Stimulated activated CD8-positive, alpha-beta memory T cell treated with anti-CD3 and anti-CD28 coated beads, Interleukin-15, amount 100 ng/mL, for 48 hours (primary cell): ENCODE results near the gene CHI3L2.

Experiments
- DNase-seq, 2 donors: peaks; one replicate each; pipeline ENCODE4 v3.0.0-alpha.2; 2020; ENCODE audit warnings: low read depth in 2 of 2

The CHI3L2 gene

GRCh38 chr1:111219557-111220286 is 7.8 kb upstream of the CHI3L2 start:
- peak; percentile 38 to 62 for DNase-seq

GRCh38 chr1:111220302-111220890 is 7.1 kb upstream of the CHI3L2 start:
- DNase-seq = no peak

GRCh38 chr1:111221276-111221632 is 6.3 kb upstream of the CHI3L2 start:
- DNase-seq = no peak

GRCh38 chr1:111221633-111222291 is 5.8 kb upstream of the CHI3L2 start:
- DNase-seq = peak; percentile 58 to 63

- peak; percentile 56 to 63 for DNase-seq
Measured at GRCh38 chr1:111222308-111223125, 5.0 kb upstream of the CHI3L2 start.

- no peak for DNase-seq
Measured at GRCh38 chr1:111223126-111223685, 4.3 kb upstream of the CHI3L2 start.

GRCh38 chr1:111225091-111225490 is 2.4 kb upstream of the CHI3L2 start:
- no peak for DNase-seq

- DNase-seq = no peak
Measured at GRCh38 chr1:111225717-111226400, 1.7 kb upstream of the CHI3L2 start.

- DNase-seq = no peak
Measured at GRCh38 chr1:111227851-111228747, 586 bp downstream of the CHI3L2 start.

GRCh38 chr1:111228748-111229126 is 1.2 kb downstream of the CHI3L2 start:
- DNase-seq = no peak

GRCh38 chr1:111232134-111232533 is 4.6 kb downstream of the CHI3L2 start:
- DNase-seq = no peak

- no peak for DNase-seq
Measured at GRCh38 chr1:111234258-111234657, 6.7 kb downstream of the CHI3L2 start.

GRCh38 chr1:111234866-111235265 is 7.4 kb downstream of the CHI3L2 start:
- no peak for DNase-seq

- DNase-seq = no peak
Measured at GRCh38 chr1:111236379-111236778, 8.9 kb downstream of the CHI3L2 start.

- DNase-seq = no peak
Measured at GRCh38 chr1:111236806-111237205, 9.3 kb downstream of the CHI3L2 start.

GRCh38 chr1:111238056-111238795 is 10.7 kb downstream of the CHI3L2 start:
- DNase-seq = no peak

- DNase-seq = no peak
Measured at GRCh38 chr1:111241797-111242196, 14.3 kb downstream of the CHI3L2 start.

- no peak for DNase-seq
Measured at GRCh38 chr1:111242805-111243523, 15.5 kb downstream of the CHI3L2 start.
